Ectodermal cell (in vitro differentiated cells): ENCODE measurements around the gene ULBP2.
"Not testable (repeated sequence)": the region's sequence is repeated elsewhere in the genome, so short reads cannot be mapped to it uniquely, and the experiment has no call there.

Experiments
- H3K27ac ChIP-seq: 2 replicates; pipeline ENCODE4 v1.7.0; 2013; ENCODE audit warnings: mild to moderate bottlenecking, low read depth, low read length; ENCODE audit not compliant: insufficient read depth, poor library complexity, severe bottlenecking
- H3K27me3 ChIP-seq: 2 replicates; pipeline ENCODE4 v1.7.0; 2013; ENCODE audit warnings: mild to moderate bottlenecking, low read length; ENCODE audit not compliant: insufficient read depth, control insufficient read depth, poor library complexity, severe bottlenecking
- H3K36me3 ChIP-seq: one replicate; pipeline ENCODE4 v1.7.0; 2013; ENCODE audit warnings: low read length; ENCODE audit not compliant: control insufficient read depth, insufficient read depth
- H3K4me1 ChIP-seq: one replicate; pipeline ENCODE4 v1.7.0; 2013; ENCODE audit warnings: low read length; ENCODE audit not compliant: control insufficient read depth, insufficient read depth
- H3K4me3 ChIP-seq: 2 replicates; pipeline ENCODE4 v1.7.0; 2013; ENCODE audit warnings: low read depth, low read length, control low read depth; ENCODE audit not compliant: insufficient read depth
- H3K9me3 ChIP-seq: 2 replicates; pipeline ENCODE4 v1.7.0; 2013; ENCODE audit warnings: mild to moderate bottlenecking, low read length, moderate library complexity; ENCODE audit not compliant: control insufficient read depth
- WGBS, 2 experiments: methylation state at CpG; one replicate each; pipeline ENCODE4 v1.1.7; 2013; ENCODE audit warnings: missing lambda C conversion rate in 2 of 2; 5-methylcytosine and 5-hydroxymethylcytosine counted together

ULBP2 gene

GRCh38 chr6:149948616-149949015 is 6.8 kb downstream of the ULBP2 start:
- no peak overlapping the region for H3K27ac ChIP-seq
- no peaks in the 10 kb centered on the region for H3K9me3 ChIP-seq
- WGBS, 2 experiments = 80 to 82% methylated on average over 5 of the region's 5 CpGs
- no peak overlapping the region for H3K4me3 ChIP-seq
- H3K4me1 ChIP-seq = no peaks in the 10 kb centered on the region
- H3K36me3 ChIP-seq = no peaks in the 10 kb centered on the region
- peaks cover 80% of the 10 kb centered on the region for H3K27me3 ChIP-seq

DNA sequence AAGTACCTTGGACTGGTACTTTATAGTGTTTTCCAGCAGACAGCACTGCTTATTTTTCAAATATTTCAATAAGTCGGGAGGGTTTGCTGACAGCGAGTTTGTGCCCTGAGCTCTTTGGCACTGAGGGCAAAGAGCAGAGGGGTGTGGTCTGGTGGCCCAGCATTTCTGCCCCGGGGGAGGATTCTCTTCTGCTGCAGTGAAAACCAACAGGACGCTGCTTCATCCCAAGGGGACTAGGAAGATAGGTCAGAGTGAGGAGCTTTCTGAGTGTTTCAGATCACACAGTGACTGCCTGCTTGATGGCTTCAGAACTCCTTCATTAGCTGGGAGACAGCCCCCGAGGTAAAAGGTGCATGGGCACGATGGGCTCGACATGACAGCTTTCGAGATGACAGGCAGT is 8.6 kb downstream of the ULBP2 start:
- Histone ChIP-seq H3K27ac (no peak overlapping the region), H3K4me3 (no peak overlapping the region), H3K27me3 (peaks cover 90% of the 10 kb centered on the region), H3K4me1 (no peaks in the 10 kb centered on the region), H3K9me3 (no peaks in the 10 kb centered on the region), H3K36me3 (no peaks in the 10 kb centered on the region)
- 62 to 63% methylated on average over 8 of the region's 8 CpGs for WGBS, 2 experiments

GRCh38 chr6:149951096-149951495 is 9.3 kb downstream of the ULBP2 start:
- 87 to 90% methylated on average over 9 of the region's 9 CpGs for WGBS, 2 experiments
- H3K27me3 ChIP-seq = peaks cover 94% of the 10 kb centered on the region
- no peak overlapping the region for H3K4me3 ChIP-seq
- H3K4me1 ChIP-seq = no peaks in the 10 kb centered on the region
- H3K27ac ChIP-seq = no peak overlapping the region
- H3K36me3 ChIP-seq = no peaks in the 10 kb centered on the region
- H3K9me3 ChIP-seq = no peaks in the 10 kb centered on the region

GRCh38 chr6:149951626-149952025 is 9.8 kb downstream of the ULBP2 start:
- H3K4me3 ChIP-seq = no peak overlapping the region
- H3K4me1 ChIP-seq = no peaks in the 10 kb centered on the region
- H3K36me3 ChIP-seq = no peaks in the 10 kb centered on the region
- H3K27me3 ChIP-seq = peaks cover 94% of the 10 kb centered on the region
- H3K27ac ChIP-seq = no peak overlapping the region
- H3K9me3 ChIP-seq = no peaks in the 10 kb centered on the region
- WGBS, 2 experiments = 81 to 87% methylated on average over 3 of the region's 3 CpGs

- not testable (repeated sequence) for H3K36me3 ChIP-seq, H3K27ac ChIP-seq, H3K9me3 ChIP-seq, H3K4me3 ChIP-seq, H3K4me1 ChIP-seq
- H3K27me3 ChIP-seq = peaks cover 99% of the 10 kb centered on the region
- 48 to 50% methylated on average over 2 of the region's 2 CpGs for WGBS, 2 experiments
Observed at GRCh38 chr6:149953390-149953789, 11.6 kb downstream of the ULBP2 start.

- not testable (repeated sequence) for H3K36me3 ChIP-seq, H3K9me3 ChIP-seq, H3K27ac ChIP-seq, H3K4me3 ChIP-seq, H3K4me1 ChIP-seq
- peaks cover 100% of the 10 kb centered on the region for H3K27me3 ChIP-seq
- no CpG with 5 or more reads among the region's 10 CpGs for WGBS, 2 experiments
Observed at GRCh38 chr6:149953934-149954327, 12.1 kb downstream of the ULBP2 start.

- H3K9me3 ChIP-seq, H3K27ac ChIP-seq, H3K4me3 ChIP-seq, H3K4me1 ChIP-seq, H3K36me3 ChIP-seq: not testable (repeated sequence)
- H3K27me3 ChIP-seq = peaks cover 100% of the 10 kb centered on the region
- 16 to 24% methylated on average over 37 to 40 of the region's 53 CpGs for WGBS, 2 experiments
Observed at GRCh38 chr6:149954328-149954983, 12.6 kb downstream of the ULBP2 start.

DNA sequence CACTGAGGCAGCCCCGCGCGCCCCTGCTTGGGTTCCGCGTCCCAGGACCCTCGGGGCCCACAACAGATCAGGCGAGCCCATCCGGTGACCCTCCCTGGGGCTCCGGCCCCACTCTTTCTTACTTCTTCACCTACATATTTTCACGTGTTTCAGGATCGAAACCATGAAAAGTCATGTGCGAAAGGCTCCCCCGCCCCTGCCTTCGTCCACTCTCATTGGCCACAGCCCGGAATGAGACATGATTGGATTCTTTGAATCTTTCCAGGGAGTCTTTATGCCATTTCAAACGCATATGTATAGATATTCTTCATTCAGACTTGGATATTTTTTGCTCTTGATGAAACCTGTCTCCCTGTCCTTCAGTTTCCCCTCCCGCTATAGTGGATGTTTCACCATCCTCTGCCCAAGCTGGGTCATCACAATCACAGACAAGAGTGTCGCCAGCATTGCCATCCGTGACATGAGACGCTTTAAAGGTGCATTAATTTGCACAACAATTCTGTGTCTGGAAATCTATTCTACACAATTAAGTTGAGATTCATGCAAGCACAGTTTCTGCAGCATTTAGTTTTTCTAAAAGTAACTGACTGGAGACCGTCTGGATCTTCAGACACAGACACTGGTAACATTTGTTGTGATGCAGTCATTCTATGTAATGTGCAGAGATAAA is 13.3 kb downstream of the ULBP2 start:
- H3K36me3 ChIP-seq, H3K4me3 ChIP-seq, H3K27ac ChIP-seq, H3K4me1 ChIP-seq, H3K9me3 ChIP-seq: not testable (repeated sequence)
- WGBS, 2 experiments = 28 to 29% methylated on average over 10 to 11 of the region's 21 CpGs
- H3K27me3 ChIP-seq = peaks cover 100% of the 10 kb centered on the region

DNA sequence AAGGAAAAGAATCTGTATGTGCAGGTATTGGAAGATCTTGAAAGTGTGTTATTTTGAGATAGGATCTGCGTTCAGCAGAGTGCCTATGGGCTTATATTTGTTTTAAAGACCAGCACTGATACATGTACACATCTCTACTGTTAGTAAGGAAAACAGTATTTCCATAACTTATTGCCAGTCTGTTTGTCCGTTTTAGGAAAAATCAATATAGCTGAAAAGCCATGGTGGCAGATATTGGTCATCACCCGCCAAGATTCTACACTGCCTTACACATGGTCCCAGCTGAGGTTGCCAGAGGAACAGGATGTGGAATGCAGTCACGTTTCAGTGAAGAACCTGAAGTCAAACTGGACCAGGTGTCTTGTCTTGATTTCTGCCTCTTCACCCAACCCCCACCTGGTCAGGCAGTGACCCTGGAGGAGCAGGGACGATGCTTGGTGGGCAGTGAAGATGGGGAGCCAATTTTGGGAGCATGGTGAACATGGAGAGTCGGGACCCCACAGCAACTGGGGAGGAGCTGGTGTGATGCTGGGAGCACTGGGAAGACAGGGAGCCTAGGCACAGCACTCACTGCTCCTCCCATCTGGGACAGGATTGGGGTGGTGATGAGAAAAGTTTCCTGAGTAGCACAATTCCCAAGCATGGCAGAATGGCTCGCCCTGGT is 14.0 kb downstream of the ULBP2 start:
- not testable (repeated sequence) for H3K4me3 ChIP-seq, H3K36me3 ChIP-seq, H3K9me3 ChIP-seq, H3K4me1 ChIP-seq, H3K27ac ChIP-seq
- WGBS, 2 experiments = 57 to 60% methylated on average over 6 to 7 of the region's 7 CpGs
- peaks cover 100% of the 10 kb centered on the region for H3K27me3 ChIP-seq

GRCh38 chr6:149958124-149958523 is 16.3 kb downstream of the ULBP2 start:
- WGBS, 2 experiments = 80 to 94% methylated on average over 2 to 3 of the region's 3 CpGs
- H3K9me3 ChIP-seq = not testable (repeated sequence)
- peaks cover 97% of the 10 kb centered on the region for H3K27me3 ChIP-seq

More at GRCh38 chr6:149958124-149958523, 16.3 kb downstream of the ULBP2 start:
- not testable (repeated sequence) for H3K4me3 ChIP-seq, H3K4me1 ChIP-seq, H3K27ac ChIP-seq, H3K36me3 ChIP-seq
